Mesenchymal stem cell (in vitro differentiated cells and primary cell): ENCODE data around the gene ZNF142.

Experiments
- DNase-seq: peaks from one replicate; pipeline ENCODE4 v3.0.0-alpha.2; 2013
- H2AFZ ChIP-seq: one replicate; pipeline ENCODE4 v1.6.1; 2013; ENCODE audit warnings: low read depth, mild to moderate bottlenecking, control low read depth, inconsistent platforms, low read length, moderate library complexity
- H2AK5ac ChIP-seq: 2 replicates; pipeline ENCODE4 v1.6.1; 2013; ENCODE audit warnings: low read length, moderate library complexity, mild to moderate bottlenecking, inconsistent platforms; ENCODE audit not compliant: severe bottlenecking
- H2BK120ac ChIP-seq: one replicate; pipeline ENCODE4 v1.6.1; 2013; ENCODE audit warnings: low read depth, mild to moderate bottlenecking, inconsistent platforms, low read length, moderate library complexity
- H2BK12ac ChIP-seq, 2 experiments: one replicate each; pipeline ENCODE4 v1.6.1; 2013; ENCODE audit warnings: inconsistent platforms in 2 of 2, low read length in 2 of 2, mild to moderate bottlenecking in 2 of 2, moderate library complexity in 2 of 2, control low read depth in 1 of 2
- H2BK15ac ChIP-seq: one replicate; pipeline ENCODE4 v1.6.1; 2013; ENCODE audit warnings: mild to moderate bottlenecking, low read depth, inconsistent platforms; ENCODE audit not compliant: poor library complexity, severe bottlenecking
- H2BK5ac ChIP-seq: 2 replicates; pipeline ENCODE4 v1.6.1; 2013; ENCODE audit warnings: low read depth, mild to moderate bottlenecking, low read length, control low read depth, inconsistent platforms; ENCODE audit not compliant: poor library complexity, severe bottlenecking
- H3K14ac ChIP-seq, 2 experiments: one replicate each; pipeline ENCODE4 v1.6.1; 2013; ENCODE audit warnings: inconsistent platforms in 2 of 2, low read length in 2 of 2, control low read depth in 1 of 2, mild to moderate bottlenecking in 1 of 2, moderate library complexity in 1 of 2
- H3K18ac ChIP-seq, 2 experiments: one replicate each; pipeline ENCODE4 v1.6.1; 2013; ENCODE audit warnings: inconsistent platforms in 2 of 2, low read length in 2 of 2, control low read depth in 1 of 2, low read depth in 1 of 2, mild to moderate bottlenecking in 1 of 2
- H3K23ac ChIP-seq, 2 experiments: one replicate each; pipeline ENCODE4 v1.6.1; 2013; ENCODE audit warnings: inconsistent platforms in 2 of 2, low read length in 2 of 2, mild to moderate bottlenecking in 2 of 2, moderate library complexity in 2 of 2, control low read depth in 1 of 2
- H3K27ac ChIP-seq: 2 replicates; pipeline ENCODE4 v1.5.1; 2013; ENCODE audit warnings: mild to moderate bottlenecking, moderate library complexity, low read length, control low read depth, inconsistent platforms; ENCODE audit not compliant: poor library complexity, severe bottlenecking
- H3K27me3 ChIP-seq, 2 experiments: 2 replicates each; pipeline versions ENCODE4 v1.6.1 to v1.7.0; 2013; ENCODE audit warnings: low read length in 2 of 2, mild to moderate bottlenecking in 2 of 2, moderate library complexity in 2 of 2, control low read depth in 1 of 2, inconsistent platforms in 1 of 2; ENCODE audit not compliant: control insufficient read depth in 1 of 2, insufficient read depth in 1 of 2
- H3K36me3 ChIP-seq, 2 experiments: 2 replicates each; pipeline versions ENCODE4 v1.6.1 to v1.7.0; 2013; ENCODE audit warnings: low read length in 2 of 2, control low read depth in 1 of 2, inconsistent platforms in 1 of 2, low read depth in 1 of 2, mild to moderate bottlenecking in 1 of 2; ENCODE audit not compliant: insufficient read depth in 2 of 2, control insufficient read depth in 1 of 2
- H3K4ac ChIP-seq, 2 experiments: one replicate each; pipeline ENCODE4 v1.6.1; 2013; ENCODE audit warnings: inconsistent platforms in 2 of 2, low read length in 2 of 2, mild to moderate bottlenecking in 2 of 2, moderate library complexity in 2 of 2, control low read depth in 1 of 2, low read depth in 1 of 2
- H3K4me1 ChIP-seq: 2 replicates; pipeline ENCODE4 v1.6.1; 2013; ENCODE audit warnings: low read depth, low read length, control low read depth; ENCODE audit not compliant: control insufficient read depth, insufficient read depth
- H3K4me2 ChIP-seq: 2 replicates; pipeline ENCODE4 v1.6.1; 2013; ENCODE audit warnings: low read length, mild to moderate bottlenecking, inconsistent platforms; ENCODE audit not compliant: poor library complexity, severe bottlenecking
- H3K4me3 ChIP-seq, 2 experiments: 2 replicates each; pipeline versions ENCODE4 v1.5.1 to v1.7.0; 2013; ENCODE audit warnings: low read length in 2 of 2, mild to moderate bottlenecking in 2 of 2, control low read depth in 1 of 2, low read depth in 1 of 2; ENCODE audit not compliant: insufficient read depth in 1 of 2
- H3K79me1 ChIP-seq: replicated peaks from 2 replicates; pipeline ENCODE4 v1.6.1; 2013; ENCODE audit warnings: mild to moderate bottlenecking, control low read depth, low read length, inconsistent platforms; ENCODE audit not compliant: poor library complexity, severe bottlenecking
- H3K9ac ChIP-seq: 2 replicates; pipeline ENCODE4 v1.7.0; 2013; ENCODE audit warnings: mild to moderate bottlenecking, low read length, moderate library complexity
- H3K9me3 ChIP-seq: 2 replicates; pipeline ENCODE4 v1.7.0; 2013; ENCODE audit warnings: mild to moderate bottlenecking, low read length; ENCODE audit not compliant: control insufficient read depth
- H4K8ac ChIP-seq: one replicate; pipeline ENCODE4 v1.6.1; 2013; ENCODE audit warnings: inconsistent platforms, mild to moderate bottlenecking, low read length, moderate library complexity
- H4K91ac ChIP-seq: one replicate; pipeline ENCODE4 v1.6.1; 2013; ENCODE audit warnings: mild to moderate bottlenecking, low read length, inconsistent platforms
- WGBS: methylation state at CpG from one replicate; pipeline ENCODE4 v1.1.7; 2013; ENCODE audit warnings: mixed read lengths; 5-methylcytosine and 5-hydroxymethylcytosine counted together

ZNF142 gene

DNA sequence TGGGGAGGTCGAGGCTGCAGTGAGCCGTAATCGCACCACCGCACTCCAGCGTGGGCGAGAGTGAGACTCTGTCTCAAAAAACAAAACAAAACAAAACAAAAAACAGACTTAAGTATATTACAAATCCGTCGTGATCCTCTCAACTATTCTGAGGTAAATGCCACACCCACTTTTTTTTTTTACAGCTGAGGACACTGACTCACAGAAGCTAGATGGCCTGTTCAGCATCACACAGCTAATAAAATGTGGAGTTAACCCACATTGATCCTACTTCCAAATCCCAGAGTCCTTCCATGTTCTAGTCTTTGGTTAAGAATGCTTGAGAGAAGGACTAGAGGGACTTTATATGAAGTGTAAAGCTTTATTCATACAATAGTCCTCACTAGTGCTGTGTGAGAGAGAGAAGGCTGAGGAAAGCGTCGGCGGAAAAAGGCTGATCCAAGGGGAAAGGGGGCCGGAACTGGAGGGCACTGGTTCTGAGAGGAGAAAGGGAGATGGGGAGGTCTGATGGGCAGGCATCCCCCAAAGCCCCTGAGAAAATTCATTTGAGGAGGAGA is 11.8 kb upstream of the ZNF142 start:
- Histone ChIP-seq H2AK5ac (peak overlapping the region; percentile 8), H2BK15ac (no peak overlapping the region), H3K4me2 (peak overlapping the region; percentile 51), H3K18ac (peak overlapping the region in 1 of 2 experiments; percentile 97), H2AFZ (peak overlapping the region; percentile 80), H3K23ac (no peak overlapping the region), H3K9ac (peak overlapping the region; percentile 99), H2BK12ac (no peak overlapping the region), H3K4me1 (peaks cover 3% of the 10 kb centered on the region), H2BK120ac (no peak overlapping the region), H4K8ac (peak overlapping the region; percentile 87), H3K27ac (peak overlapping the region; percentile 75), H3K36me3 (peaks cover 20 to 61% of the 10 kb centered on the region in 2 experiments), H3K4ac (no peak overlapping the region), H3K79me1 (peaks cover 23% of the 10 kb centered on the region), H4K91ac (peak overlapping the region; percentile 88), H2BK5ac (no peak overlapping the region), H3K4me3 (peak overlapping the region; percentile 95), H3K9me3 (no peaks in the 10 kb centered on the region), H3K27me3 (no peaks in the 10 kb centered on the region), H3K14ac (no peak overlapping the region)
- peak; percentile 71 for DNase-seq
- 41% methylated on average over 12 of the region's 12 CpGs for WGBS

DNA sequence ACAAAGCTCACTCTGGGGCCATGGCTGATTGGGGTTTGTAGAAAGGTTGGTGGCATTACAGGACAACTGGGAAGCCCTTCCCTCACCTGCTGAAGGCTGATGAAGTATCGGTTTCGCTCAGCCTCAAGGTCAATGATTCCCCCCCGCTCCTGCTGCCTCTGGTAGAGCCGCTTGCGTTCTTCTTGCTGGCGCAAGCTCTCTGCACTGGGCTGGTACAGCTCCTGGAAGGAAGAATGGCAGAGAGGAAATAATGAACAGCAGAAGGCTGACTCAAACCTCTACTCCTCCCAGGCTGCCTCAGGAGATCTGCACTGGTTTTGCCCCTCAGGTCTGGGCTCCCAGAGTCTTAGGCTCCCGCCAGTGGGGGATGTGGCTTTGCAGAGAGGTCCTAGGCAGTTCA is 5.2 kb upstream of the ZNF142 start:
- Histone ChIP-seq H3K9me3 (no peaks in the 10 kb centered on the region), H2BK12ac (no peak overlapping the region), H2BK15ac (no peak overlapping the region), H3K18ac (no peak overlapping the region), H3K27ac (no peak overlapping the region), H3K27me3 (no peaks in the 10 kb centered on the region), H3K14ac (no peak overlapping the region), H4K8ac (no peak overlapping the region), H3K4me1 (no peaks in the 10 kb centered on the region), H3K23ac (no peak overlapping the region), H2BK120ac (no peak overlapping the region), H4K91ac (no peak overlapping the region), H3K4me2 (no peak overlapping the region), H3K36me3 (peaks cover 58 to 83% of the 10 kb centered on the region in 2 experiments), H2BK5ac (no peak overlapping the region), H2AK5ac (no peak overlapping the region), H3K79me1 (peaks cover 36% of the 10 kb centered on the region), H2AFZ (no peak overlapping the region), H3K4ac (no peak overlapping the region), H3K4me3 (no peak overlapping the region), H3K9ac (no peak overlapping the region)
- WGBS = 100% methylated on average over 7 of the region's 7 CpGs
- DNase-seq = no peak

DNA sequence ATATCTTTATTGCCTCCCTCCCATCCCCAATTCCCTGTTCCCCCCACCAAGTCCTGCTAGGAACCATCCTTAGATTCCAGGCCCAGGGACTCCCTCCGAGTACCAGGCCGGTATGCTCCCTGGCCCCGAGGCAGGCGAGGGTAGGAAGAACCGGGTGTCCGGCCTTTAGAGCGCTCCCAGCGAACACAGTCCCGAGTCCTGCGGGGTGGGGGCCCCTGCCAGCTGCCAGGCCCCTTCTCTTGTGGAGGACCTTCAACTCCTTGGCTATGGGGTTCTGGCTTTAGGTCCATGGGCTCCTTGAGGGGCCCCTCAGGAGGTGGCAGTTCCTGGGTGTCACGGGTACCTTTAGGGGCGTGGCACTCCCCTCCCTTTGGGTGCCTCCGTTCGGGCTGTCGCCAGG is 4.5 kb upstream of the ZNF142 start:
- Histone ChIP-seq H3K4me1 (no peaks in the 10 kb centered on the region), H2BK5ac (no peak overlapping the region), H2AK5ac (no peak overlapping the region), H3K23ac (no peak overlapping the region), H2AFZ (no peak overlapping the region), H4K8ac (no peak overlapping the region), H3K27me3 (no peaks in the 10 kb centered on the region), H3K18ac (no peak overlapping the region), H3K79me1 (peaks cover 36% of the 10 kb centered on the region), H3K4me3 (no peak overlapping the region), H3K9me3 (no peaks in the 10 kb centered on the region), H3K9ac (no peak overlapping the region), H3K36me3 (peaks cover 58 to 75% of the 10 kb centered on the region in 2 experiments), H3K14ac (no peak overlapping the region), H3K4ac (no peak overlapping the region), H2BK120ac (no peak overlapping the region), H2BK12ac (no peak overlapping the region), H3K4me2 (no peak overlapping the region), H3K27ac (no peak overlapping the region), H4K91ac (no peak overlapping the region), H2BK15ac (no peak overlapping the region)
- 97% methylated on average over 15 of the region's 15 CpGs for WGBS
- DNase-seq = no peak

DNA sequence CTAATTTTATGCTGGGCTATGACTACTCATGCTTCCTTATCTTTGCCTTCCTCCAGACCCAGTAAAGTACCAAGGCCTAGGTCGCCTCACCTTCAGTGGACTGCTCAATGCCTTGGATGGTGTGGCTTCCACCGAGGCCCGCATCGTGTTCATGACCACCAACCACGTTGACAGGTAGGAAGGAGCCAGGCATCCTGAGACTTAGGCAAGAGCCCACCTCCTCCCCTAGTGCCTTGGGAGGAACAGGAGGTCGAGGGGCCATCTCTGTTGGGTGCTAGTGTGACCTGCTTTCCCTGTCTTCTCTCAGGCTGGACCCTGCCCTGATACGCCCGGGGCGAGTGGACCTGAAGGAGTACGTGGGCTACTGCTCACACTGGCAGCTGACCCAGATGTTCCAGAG is 3.4 kb upstream of the ZNF142 start:
- peaks cover 54 to 67% of the 10 kb centered on the region in 2 experiments for H3K36me3 ChIP-seq
- WGBS = 96% methylated on average over 10 of the region's 10 CpGs
- no peak overlapping the region for H3K27ac ChIP-seq
- no peak overlapping the region for H4K8ac ChIP-seq
- H3K18ac ChIP-seq = no peak overlapping the region
- no peak overlapping the region for H3K14ac ChIP-seq
- no peak overlapping the region for H2BK15ac ChIP-seq
- H2BK12ac ChIP-seq = no peak overlapping the region
- H2BK5ac ChIP-seq = no peak overlapping the region
- H3K9ac ChIP-seq = no peak overlapping the region
- H4K91ac ChIP-seq = no peak overlapping the region
- no peaks in the 10 kb centered on the region for H3K27me3 ChIP-seq
- H3K4ac ChIP-seq = no peak overlapping the region
- peaks cover 33% of the 10 kb centered on the region for H3K79me1 ChIP-seq
- no peak overlapping the region for H2AK5ac ChIP-seq
- H3K4me1 ChIP-seq = no peaks in the 10 kb centered on the region
- H3K9me3 ChIP-seq = no peaks in the 10 kb centered on the region
- DNase-seq = no peak
- no peak overlapping the region for H2BK120ac ChIP-seq
- no peak overlapping the region for H2AFZ ChIP-seq
- H3K4me2 ChIP-seq = no peak overlapping the region
- no peak overlapping the region for H3K23ac ChIP-seq
- H3K4me3 ChIP-seq = no peak overlapping the region
